ENCODE measurements around the gene ABCA8. TPM values are rescaled to one million over a fixed set of nuclear protein-coding genes. Genes with fewer than 3 reads are reported as not detected.

Gene ABCA8
- total and polyA plus RNA-seq, 10 of the 15 experiments (the other 5 are each of a cell fraction or from before 2014, with no cell fraction given) = 0.05 to 0.15 TPM; not detected in 8

- Histone ChIP-seq H3K4me3 (no peak overlapping the region), H3K9ac (ENCODE audit: control insufficient read depth, insufficient read depth, low read length) (no peak overlapping the region), H3K27me3 (replicated peaks in 1 of 2; ENCODE audit: control insufficient read depth in 2 of 2, insufficient read depth in 2 of 2, low read length in 1 of 2) (no peaks in the 10 kb centered on the region), H3K4me1 (ENCODE audit: control insufficient read depth, insufficient read depth, low read length) (no peaks in the 10 kb centered on the region), H4K20me1 (ENCODE audit: control insufficient read depth, insufficient read depth) (no peaks in the 10 kb centered on the region), H3K79me2 (ENCODE audit: control insufficient read depth, insufficient read depth, low read length) (no peaks in the 10 kb centered on the region), H3K4me2 (ENCODE audit: control insufficient read depth, insufficient read depth) (no peak overlapping the region), H2AFZ (ENCODE audit: control insufficient read depth, low read depth, low read length) (no peak overlapping the region), H3K36me3 (ENCODE audit: control insufficient read depth in 2 of 2, insufficient read depth in 2 of 2, low read length in 1 of 2) (no peaks in the 10 kb centered on the region), H3K9me3 (replicated peaks; ENCODE audit: control insufficient read depth, insufficient read depth, low read length) (no peaks in the 10 kb centered on the region), H3K27ac (ENCODE audit: control insufficient read depth, insufficient read depth) (no peak overlapping the region)
- ChIA-PET SMC1A (ENCODE audit: uncharacterized antibody, unreplicated experiment) (no interaction called here), CTCF (no interaction called here), POLR2A (no interaction called here), RAD21 (ENCODE audit: unreplicated experiment) (no interaction called here)
- intact Hi-C loops (cut with micrococcal nuclease; ENCODE audit: unreplicated experiment) (no loop called here), in situ Hi-C loops (cut with MboI) (no loop called here)
- WGBS (ENCODE audit: insufficient coverage, insufficient replicate concordance, low lambda C conversion rate, missing lambda C conversion rate) = 33% methylated on average over 8 of the region's 8 CpGs
- ATAC-seq (no peak), DNase-seq (ENCODE audit: low read depth, low spot score) (no peak), FAIRE-seq (no peak)
- TF ChIP-seq JUNB (IDR thresholded peaks at IDR 0.05) (no peak), ASH2L (IDR thresholded peaks at IDR 0.05; ENCODE audit: borderline replicate concordance, low read depth) (no peak), BCLAF1 (IDR thresholded peaks at IDR 0.05) (no peak), KLF5 (IDR thresholded peaks at IDR 0.05; ENCODE audit: partially characterized antibody) (no peak)
- no TSS peak for BruUV-seq (replicated peaks)
Measured at GRCh38 chr17:68937890-68938514, 17.2 kb downstream of the ABCA8 start.

GRCh38 chr17:68927516-68927915, 27.7 kb downstream of the ABCA8 start:
- no TSS peak for BruUV-seq (replicated peaks)
- ATAC-seq (no peak), FAIRE-seq (no peak), DNase-seq (ENCODE audit: low read depth, low spot score) (no peak)
- no peaks in the 10 kb centered on the region for H3K27me3 ChIP-seq (replicated peaks in 1 of 2; ENCODE audit: control insufficient read depth in 2 of 2, insufficient read depth in 2 of 2, low read length in 1 of 2)
- ChIA-PET POLR2A (no interaction called here), SMC1A (ENCODE audit: uncharacterized antibody, unreplicated experiment) (no interaction called here), RAD21 (ENCODE audit: unreplicated experiment) (interaction anchor here (0.7 kb wide), 1 partner anchor 20 kb away, joined by 3 read pairs; no protein-coding TSS in a partner anchor), CTCF (interaction anchor here (0.7 kb wide), 1 partner anchor 132 kb away, joined by 3 read pairs; no protein-coding TSS in a partner anchor)
- H3K27ac ChIP-seq (ENCODE audit: control insufficient read depth, insufficient read depth) = no peak overlapping the region
- no peak overlapping the region for H3K4me3 ChIP-seq
- intact Hi-C loops (cut with micrococcal nuclease; ENCODE audit: unreplicated experiment) (no loop called here), in situ Hi-C loops (cut with MboI) (no loop called here)
- no peaks in the 10 kb centered on the region for H3K9me3 ChIP-seq (replicated peaks; ENCODE audit: control insufficient read depth, insufficient read depth, low read length)
- H3K36me3 ChIP-seq (ENCODE audit: control insufficient read depth in 2 of 2, insufficient read depth in 2 of 2, low read length in 1 of 2) = no peaks in the 10 kb centered on the region
- H2AFZ ChIP-seq (ENCODE audit: control insufficient read depth, low read depth, low read length) = no peak overlapping the region
- no peak overlapping the region for H3K9ac ChIP-seq (ENCODE audit: control insufficient read depth, insufficient read depth, low read length)
- H3K4me2 ChIP-seq (ENCODE audit: control insufficient read depth, insufficient read depth) = no peak overlapping the region
- WGBS (ENCODE audit: insufficient coverage, insufficient replicate concordance, low lambda C conversion rate, missing lambda C conversion rate) = 58% methylated on average over 4 of the region's 4 CpGs
- H4K20me1 ChIP-seq (ENCODE audit: control insufficient read depth, insufficient read depth) = no peaks in the 10 kb centered on the region
- no peak for TF ChIP-seq BMI1 (IDR thresholded peaks at IDR 0.05; ENCODE audit: borderline replicate concordance)
- no peak for TF ChIP-seq SRF (IDR thresholded peaks at IDR 0.05; ENCODE audit: low read depth in 2 of 2, low read length in 2 of 2)
- TF ChIP-seq PML (IDR thresholded peaks at IDR 0.05; ENCODE audit: low read length) = no peak
- TF ChIP-seq ETV6 (conservative IDR thresholded peaks at IDR 0.05 in 1 of 2, IDR thresholded peaks at IDR 0.05 in 1 of 2; ENCODE audit: borderline replicate concordance in 1 of 2, low read depth in 1 of 2) = no peak
- no peak for TF ChIP-seq RBBP5 (conservative IDR thresholded peaks at IDR 0.05)
- no peak for TF ChIP-seq HCFC1 (IDR thresholded peaks at IDR 0.05; ENCODE audit: low read length)
- TF ChIP-seq PAX8 (IDR thresholded peaks at IDR 0.05) = no peak
- no peak for TF ChIP-seq IRF5 (IDR thresholded peaks at IDR 0.05; ENCODE audit: borderline replicate concordance)
- no peaks in the 10 kb centered on the region for H3K79me2 ChIP-seq (ENCODE audit: control insufficient read depth, insufficient read depth, low read length)
- H3K4me1 ChIP-seq (ENCODE audit: control insufficient read depth, insufficient read depth, low read length) = no peaks in the 10 kb centered on the region

Data from GM12878 (cell line).